Epithelial cell of proximal tubule (primary cell): ENCODE results near the gene POLH. TPM values are rescaled to one million over a fixed set of nuclear protein-coding genes. Genes with fewer than 3 reads are reported as not detected.
A peak's percentile ranks its signal among the peaks of the same experiment; 100 is the strongest.

Source experiments
- DNase-seq: peaks from one replicate; pipeline ENCODE4 v3.0.0-alpha.2; 2011; ENCODE audit warnings: low read depth
- H3K4me3 ChIP-seq: 2 replicates; pipeline ENCODE4 v1.5.1; 2011; ENCODE audit warnings: low read depth, mild to moderate bottlenecking, low read length
- total RNA-seq: library from RNA; depleted of rRNA; stranded (reverse); fragments of >200 nt; gene quantifications from 2 replicates; pipeline ENCODE4 v1.2.3, GENCODE V29; 2015
- TF ChIP-seq, protein P1 (sequence below): conservative IDR thresholded peaks from 2 replicates; pipeline ENCODE4 v1.5.1; 2012; ENCODE audit warnings: low read depth, mild to moderate bottlenecking, low read length

Gene POLH
- total RNA-seq, 1 donor from 2014 or later: 57.8 TPM

DNA sequence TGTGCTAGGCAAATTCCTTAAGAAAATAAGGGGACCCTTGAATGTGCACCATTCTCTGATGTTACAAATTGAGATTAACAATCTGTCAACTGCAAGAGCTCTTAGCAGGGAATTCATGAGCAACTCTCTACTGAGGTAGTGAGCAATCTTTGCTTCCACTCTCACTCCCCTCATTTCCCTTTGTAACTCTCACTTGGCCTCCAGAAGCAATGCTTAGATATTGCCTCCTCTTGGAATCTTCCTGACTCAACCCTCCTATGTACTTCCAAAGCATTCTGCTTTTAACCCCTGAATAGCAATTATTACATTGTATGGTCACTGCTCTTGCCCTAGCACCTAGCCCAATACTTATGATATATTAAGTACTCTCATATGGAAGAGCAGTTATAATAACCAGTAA is 16.7 kb upstream of the POLH start:
- no peak for DNase-seq
- no peak overlapping the region for H3K4me3 ChIP-seq
- TF ChIP-seq, protein P1, sequence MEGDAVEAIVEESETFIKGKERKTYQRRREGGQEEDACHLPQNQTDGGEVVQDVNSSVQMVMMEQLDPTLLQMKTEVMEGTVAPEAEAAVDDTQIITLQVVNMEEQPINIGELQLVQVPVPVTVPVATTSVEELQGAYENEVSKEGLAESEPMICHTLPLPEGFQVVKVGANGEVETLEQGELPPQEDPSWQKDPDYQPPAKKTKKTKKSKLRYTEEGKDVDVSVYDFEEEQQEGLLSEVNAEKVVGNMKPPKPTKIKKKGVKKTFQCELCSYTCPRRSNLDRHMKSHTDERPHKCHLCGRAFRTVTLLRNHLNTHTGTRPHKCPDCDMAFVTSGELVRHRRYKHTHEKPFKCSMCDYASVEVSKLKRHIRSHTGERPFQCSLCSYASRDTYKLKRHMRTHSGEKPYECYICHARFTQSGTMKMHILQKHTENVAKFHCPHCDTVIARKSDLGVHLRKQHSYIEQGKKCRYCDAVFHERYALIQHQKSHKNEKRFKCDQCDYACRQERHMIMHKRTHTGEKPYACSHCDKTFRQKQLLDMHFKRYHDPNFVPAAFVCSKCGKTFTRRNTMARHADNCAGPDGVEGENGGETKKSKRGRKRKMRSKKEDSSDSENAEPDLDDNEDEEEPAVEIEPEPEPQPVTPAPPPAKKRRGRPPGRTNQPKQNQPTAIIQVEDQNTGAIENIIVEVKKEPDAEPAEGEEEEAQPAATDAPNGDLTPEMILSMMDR: no peak

DNA sequence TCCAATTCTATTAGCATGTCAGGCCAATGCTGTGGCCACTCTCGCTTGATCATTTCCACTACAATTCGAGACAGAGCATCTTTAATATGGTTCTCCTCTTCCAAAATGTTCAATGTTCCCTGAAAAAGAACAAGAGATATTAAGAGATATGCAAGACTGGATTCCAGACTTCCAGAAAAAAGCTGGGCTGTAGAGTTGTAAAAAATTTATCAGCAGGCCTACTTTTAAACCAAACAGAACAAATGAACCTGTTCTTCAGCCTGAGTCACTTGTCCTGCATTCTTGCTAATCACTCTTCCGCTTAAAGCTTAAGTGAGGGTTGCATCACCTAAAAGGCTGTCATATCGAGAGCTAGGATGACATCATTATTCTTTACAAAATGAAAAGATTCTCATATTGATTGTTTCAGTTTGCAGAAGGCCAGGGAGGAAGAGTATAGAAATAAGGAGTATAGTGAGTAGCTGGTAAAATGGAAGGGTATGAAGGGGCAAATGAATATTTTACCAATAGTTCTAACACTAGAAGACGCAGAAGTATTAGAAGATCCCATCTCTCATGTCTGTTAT is 5.0 kb upstream of the POLH start:
- DNase-seq: peak; percentile 91
- TF ChIP-seq, protein P1: no peak
- no peak overlapping the region for H3K4me3 ChIP-seq

- DNase-seq: no peak
- H3K4me3 ChIP-seq: no peak overlapping the region
- TF ChIP-seq, protein P1: no peak
Observed at GRCh38 chr6:43572015-43572414, 4.0 kb upstream of the POLH start.

- DNase-seq: no peak
- H3K4me3 ChIP-seq: peak overlapping the region; percentile 98
- TF ChIP-seq, protein P1: no peak
Observed at GRCh38 chr6:43575105-43575771, 747 bp upstream of the POLH start.

- peak overlapping the region; percentile 9 for H3K4me3 ChIP-seq
- TF ChIP-seq, protein P1: no peak
- no peak for DNase-seq
Observed at GRCh38 chr6:43578748-43579147, 2.8 kb downstream of the POLH start.

GRCh38 chr6:43579171-43579570 is 3.2 kb downstream of the POLH start:
- H3K4me3 ChIP-seq: peak overlapping the region; percentile 9
- DNase-seq: peak; percentile 77
- TF ChIP-seq, protein P1: no peak

GRCh38 chr6:43582911-43583310 is 6.9 kb downstream of the POLH start:
- no peak for DNase-seq
- TF ChIP-seq, protein P1: no peak

More at GRCh38 chr6:43582911-43583310, 6.9 kb downstream of the POLH start:
- H3K4me3 ChIP-seq: no peak overlapping the region
